AG09309 (cell line): ENCODE data around the gene ALLC.
A peak's percentile ranks its signal among the peaks of the same experiment; 100 is the strongest.

Source experiments
- DNase-seq: peaks from one replicate; pipeline ENCODE4 v3.0.0-alpha.2; 2010; ENCODE audit warnings: low read depth
- H3K4me3 ChIP-seq: 2 replicates; pipeline ENCODE4 v1.5.1; 2011; ENCODE audit warnings: mild to moderate bottlenecking, low read depth, low read length, moderate library complexity; ENCODE audit not compliant: control insufficient read depth
- CTCF ChIP-seq: IDR thresholded peaks from 2 replicates; pipeline ENCODE4 v1.5.1; 2011; ENCODE audit warnings: mild to moderate bottlenecking, low read depth, low read length, inconsistent platforms; ENCODE audit not compliant: insufficient read depth, control insufficient read depth; ENCODE audit errors: missing control alignments

ALLC gene

GRCh38 chr2:3651691-3652648 lies 6.0 kb upstream of the ALLC start:
- DNase-seq, result no peak
- H3K4me3 ChIP-seq, result peak overlapping the region; percentile 18
- no peak for TF ChIP-seq CTCF

GRCh38 chr2:3652896-3653625 lies 4.9 kb upstream of the ALLC start:
- TF ChIP-seq CTCF, result no peak
- no peak for DNase-seq
- H3K4me3 ChIP-seq, result no peak overlapping the region

GRCh38 chr2:3654011-3654410 lies 4.0 kb upstream of the ALLC start:
- DNase-seq, result no peak

GRCh38 chr2:3654531-3655225 lies 3.3 kb upstream of the ALLC start:
- H3K4me3 ChIP-seq, result no peak overlapping the region
- TF ChIP-seq CTCF, result no peak
- DNase-seq, result no peak

More at GRCh38 chr2:3654011-3654410, 4.0 kb upstream of the ALLC start:
- no peak overlapping the region for H3K4me3 ChIP-seq
- TF ChIP-seq CTCF, result no peak

GRCh38 chr2:3655871-3656761 lies 1.9 kb upstream of the ALLC start:
- H3K4me3 ChIP-seq, result no peak overlapping the region
- DNase-seq, result no peak
- no peak for TF ChIP-seq CTCF
